H9 (cell line): ENCODE results near the gene SPTAN1. TPM values are rescaled to one million over a fixed set of nuclear protein-coding genes. Genes with fewer than 3 reads are reported as not detected.

Experiments
- DNase-seq: peaks from one replicate; pipeline ENCODE4 v3.0.0-alpha.2; 2017
- H2AFZ ChIP-seq: one replicate; pipeline ENCODE4 v1.6.1; 2013; ENCODE audit warnings: mild to moderate bottlenecking, low read length, control low read depth, moderate library complexity
- H2AK5ac ChIP-seq: 2 replicates; pipeline ENCODE4 v1.6.1; 2013; ENCODE audit warnings: low read length, control low read depth, mixed read lengths; ENCODE audit not compliant: insufficient read length
- H2BK120ac ChIP-seq: one replicate; pipeline ENCODE4 v1.6.1; 2013; ENCODE audit warnings: low read depth, mild to moderate bottlenecking, low read length, control low read depth, inconsistent platforms; ENCODE audit not compliant: poor library complexity, severe bottlenecking
- H2BK12ac ChIP-seq: 2 replicates; pipeline ENCODE4 v1.6.1; 2013; ENCODE audit warnings: low read length, control low read depth, mixed read lengths, low read depth; ENCODE audit not compliant: insufficient read length
- H2BK15ac ChIP-seq: 2 replicates; pipeline ENCODE4 v1.6.1; 2013; ENCODE audit warnings: low read depth, low read length, control low read depth
- H2BK20ac ChIP-seq: one replicate; pipeline ENCODE4 v1.6.1; 2013; ENCODE audit warnings: low read depth, mild to moderate bottlenecking, low read length, control low read depth, inconsistent platforms; ENCODE audit not compliant: poor library complexity, severe bottlenecking
- H2BK5ac ChIP-seq: 2 replicates; pipeline ENCODE4 v1.6.1; 2013; ENCODE audit warnings: low read length, control low read depth, mixed read lengths; ENCODE audit not compliant: insufficient read length
- H3K14ac ChIP-seq: 2 replicates; pipeline ENCODE4 v1.6.1; 2013; ENCODE audit warnings: low read length, control low read depth; ENCODE audit not compliant: insufficient read depth
- H3K18ac ChIP-seq: 2 replicates; pipeline ENCODE4 v1.6.1; 2013; ENCODE audit warnings: low read depth, mild to moderate bottlenecking, mixed read lengths, low read length, control low read depth; ENCODE audit not compliant: insufficient read length
- H3K23ac ChIP-seq: 2 replicates; pipeline ENCODE4 v1.6.1; 2013; ENCODE audit warnings: low read length, control low read depth, mixed read lengths, low read depth; ENCODE audit not compliant: insufficient read length
- H3K23me2 ChIP-seq: 2 replicates; pipeline ENCODE4 v1.6.1; 2013; ENCODE audit warnings: low read depth, mild to moderate bottlenecking, mixed read lengths, low read length, control low read depth; ENCODE audit not compliant: insufficient read length, poor library complexity, severe bottlenecking
- H3K27ac ChIP-seq: 2 replicates; pipeline ENCODE4 v1.5.1; 2013; ENCODE audit warnings: low read length, control low read depth, mixed read lengths, low read depth; ENCODE audit not compliant: insufficient read length
- H3K27me3 ChIP-seq: 2 replicates; pipeline ENCODE4 v1.6.1; 2013; ENCODE audit warnings: low read length, control low read depth, inconsistent platforms; ENCODE audit not compliant: insufficient read depth
- H3K4ac ChIP-seq: 2 replicates; pipeline ENCODE4 v1.6.1; 2013; ENCODE audit warnings: low read depth, mild to moderate bottlenecking, control low read depth, inconsistent platforms, low read length, moderate library complexity
- H3K4me1 ChIP-seq: 2 replicates; pipeline ENCODE4 v1.6.1; 2013; ENCODE audit warnings: low read length, control low read depth, inconsistent platforms; ENCODE audit not compliant: insufficient read depth
- H3K4me2 ChIP-seq: 2 replicates; pipeline ENCODE4 v1.6.1; 2013; ENCODE audit warnings: low read length, control low read depth, mixed read lengths; ENCODE audit not compliant: insufficient read length, insufficient read depth
- H3K56ac ChIP-seq: 2 replicates; pipeline ENCODE4 v1.6.1; 2013; ENCODE audit warnings: low read depth, mild to moderate bottlenecking, mixed read lengths, low read length, control low read depth; ENCODE audit not compliant: insufficient read length
- H3K79me1 ChIP-seq: 2 replicates; pipeline ENCODE4 v1.6.1; 2013; ENCODE audit warnings: low read depth, mild to moderate bottlenecking, moderate library complexity, low read length, control low read depth, inconsistent platforms; ENCODE audit not compliant: insufficient read depth, poor library complexity, severe bottlenecking
- H3K79me2 ChIP-seq: 2 replicates; pipeline ENCODE4 v1.6.1; 2013; ENCODE audit warnings: low read length, control low read depth, inconsistent platforms; ENCODE audit not compliant: insufficient read depth
- H3K9ac ChIP-seq: 2 replicates; pipeline ENCODE4 v1.6.1; 2013; ENCODE audit warnings: low read length, control low read depth, mixed read lengths; ENCODE audit not compliant: insufficient read length; ENCODE audit errors: extremely low read depth
- H3K9me3 ChIP-seq: one replicate; pipeline ENCODE4 v1.6.1; 2013; ENCODE audit warnings: low read depth, low read length, inconsistent platforms; ENCODE audit not compliant: control insufficient read depth
- H3T11ph ChIP-seq: one replicate; pipeline ENCODE4 v1.6.1; 2013; ENCODE audit warnings: mild to moderate bottlenecking, low read length, control low read depth, inconsistent platforms
- H4K20me1 ChIP-seq: one replicate; pipeline ENCODE4 v1.6.1; 2013; ENCODE audit not compliant: control insufficient read depth, insufficient read length, insufficient read depth
- H4K5ac ChIP-seq: 2 replicates; pipeline ENCODE4 v1.6.1; 2013; ENCODE audit warnings: low read depth, mild to moderate bottlenecking, mixed read lengths, low read length, control low read depth; ENCODE audit not compliant: insufficient read length
- H4K8ac ChIP-seq: replicated peaks from 2 replicates; pipeline ENCODE4 v1.6.1; 2013; ENCODE audit warnings: low read length, control low read depth, mixed read lengths, low read depth; ENCODE audit not compliant: insufficient read length
- H4K91ac ChIP-seq: 2 replicates; pipeline ENCODE4 v1.6.1; 2013; ENCODE audit warnings: low read depth, mild to moderate bottlenecking, moderate library complexity, mixed read lengths, low read length, control low read depth; ENCODE audit not compliant: insufficient read length
- H3K27ac Mint-ChIP-seq, 3 experiments: 2 replicates in 2 of 3; 3 replicates in 1 of 3; pipeline ENCODE4 v1.8.0; 2020 to 2021; ENCODE audit warnings: mixed read lengths in 3 of 3, mild to moderate bottlenecking in 1 of 3, moderate library complexity in 1 of 3
- H3K27me3 Mint-ChIP-seq: 2 replicates; pipeline ENCODE4 v1.8.0; 2021; ENCODE audit warnings: low read depth, mild to moderate bottlenecking, moderate library complexity, mixed read lengths
- H3K36me3 Mint-ChIP-seq, 3 experiments: 2 replicates in 2 of 3; 3 replicates in 1 of 3; pipeline ENCODE4 v1.8.0; 2020 to 2021; ENCODE audit warnings: low read depth in 3 of 3, mixed read lengths in 3 of 3; ENCODE audit not compliant: insufficient read depth in 1 of 3
- H3K4me1 Mint-ChIP-seq, 2 experiments: 2 replicates each; pipeline ENCODE4 v1.8.0; 2020; ENCODE audit warnings: mixed read lengths in 2 of 2
- H3K4me3 Mint-ChIP-seq, 2 experiments: 2 replicates in 1 of 2; 3 replicates in 1 of 2; pipeline ENCODE4 v1.8.0; 2020 to 2021; ENCODE audit warnings: mild to moderate bottlenecking in 2 of 2, mixed read lengths in 2 of 2, moderate library complexity in 1 of 2
- H3K9me3 Mint-ChIP-seq, 2 experiments: 2 replicates in 1 of 2; 3 replicates in 1 of 2; pipeline ENCODE4 v1.8.0; 2020; ENCODE audit warnings: mild to moderate bottlenecking in 2 of 2, mixed read lengths in 2 of 2, moderate library complexity in 1 of 2
- WGBS: extraction: QIAGEN DNeasy Blood & Tissue Kit; methylation state at CpG from one replicate; pipeline ENCODE4 v1.1.7; 2013; ENCODE audit warnings: missing lambda C conversion rate, low lambda C conversion rate, mixed read lengths; ENCODE audit not compliant: insufficient read length; ENCODE audit errors: extremely low coverage; 5-methylcytosine and 5-hydroxymethylcytosine counted together
- total RNA-seq: library from RNA; stranded (reverse); gene quantifications from 2 replicates; pipeline ENCODE4 v1.2.1, GENCODE V29; 2021
- TF ChIP-seq, protein P1 (sequence below): fragments of 200-600 bp; sonication (generic); conservative IDR thresholded peaks from 3 replicates; pipeline ENCODE4 v1.8.0; 2021; ENCODE audit warnings: antibody characterized with exemption, mild to moderate bottlenecking

Gene SPTAN1
- total RNA-seq, 1 experiment from 2014 or later: 213 TPM

DNA sequence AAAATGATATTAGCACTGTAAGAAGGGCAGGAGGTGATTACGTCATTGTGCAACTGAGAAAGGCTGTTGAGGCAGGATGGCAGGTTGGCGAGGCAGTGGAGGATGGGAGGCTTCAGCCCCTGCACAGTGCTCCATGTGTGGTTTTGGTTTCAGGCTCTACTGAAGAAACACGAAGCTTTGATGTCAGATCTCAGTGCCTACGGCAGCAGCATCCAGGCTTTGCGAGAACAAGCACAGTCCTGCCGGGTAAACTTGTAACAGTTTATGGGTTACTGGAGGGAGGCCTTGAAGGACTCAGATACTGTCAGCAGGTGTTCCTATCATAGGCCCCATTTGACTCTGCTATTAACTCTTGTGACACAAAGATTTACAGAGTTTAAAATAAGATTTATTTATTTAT, 35.1 kb downstream of the SPTAN1 start:
- H3T11ph ChIP-seq: no peak overlapping the region
- H4K91ac ChIP-seq: no peak overlapping the region
- H3K56ac ChIP-seq: no peak overlapping the region
- H3K4me1 ChIP-seq: no peaks in the 10 kb centered on the region
- H2BK15ac ChIP-seq: no peak overlapping the region
- H3K4me3 Mint-ChIP-seq: no peak overlapping the region; a peak in 1 of 5 replicates
- H3K27ac Mint-ChIP-seq: no peak overlapping the region; a peak in 1 of 7 replicates
- no peak overlapping the region for H3K9ac ChIP-seq
- TF ChIP-seq, protein P1, sequence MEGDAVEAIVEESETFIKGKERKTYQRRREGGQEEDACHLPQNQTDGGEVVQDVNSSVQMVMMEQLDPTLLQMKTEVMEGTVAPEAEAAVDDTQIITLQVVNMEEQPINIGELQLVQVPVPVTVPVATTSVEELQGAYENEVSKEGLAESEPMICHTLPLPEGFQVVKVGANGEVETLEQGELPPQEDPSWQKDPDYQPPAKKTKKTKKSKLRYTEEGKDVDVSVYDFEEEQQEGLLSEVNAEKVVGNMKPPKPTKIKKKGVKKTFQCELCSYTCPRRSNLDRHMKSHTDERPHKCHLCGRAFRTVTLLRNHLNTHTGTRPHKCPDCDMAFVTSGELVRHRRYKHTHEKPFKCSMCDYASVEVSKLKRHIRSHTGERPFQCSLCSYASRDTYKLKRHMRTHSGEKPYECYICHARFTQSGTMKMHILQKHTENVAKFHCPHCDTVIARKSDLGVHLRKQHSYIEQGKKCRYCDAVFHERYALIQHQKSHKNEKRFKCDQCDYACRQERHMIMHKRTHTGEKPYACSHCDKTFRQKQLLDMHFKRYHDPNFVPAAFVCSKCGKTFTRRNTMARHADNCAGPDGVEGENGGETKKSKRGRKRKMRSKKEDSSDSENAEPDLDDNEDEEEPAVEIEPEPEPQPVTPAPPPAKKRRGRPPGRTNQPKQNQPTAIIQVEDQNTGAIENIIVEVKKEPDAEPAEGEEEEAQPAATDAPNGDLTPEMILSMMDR: no peak
- H3K23ac ChIP-seq: no peak overlapping the region
- H3K9me3 Mint-ChIP-seq: no peaks in the 10 kb centered on the region
- H2AFZ ChIP-seq: no peak overlapping the region
- no peak overlapping the region for H2BK20ac ChIP-seq
- no peak overlapping the region for H3K4me2 ChIP-seq
- H3K27ac ChIP-seq: no peak overlapping the region
- no peak overlapping the region for H2AK5ac ChIP-seq
- no peaks in the 10 kb centered on the region for H3K79me1 ChIP-seq
- no peaks in the 10 kb centered on the region for H3K9me3 ChIP-seq
- no peak overlapping the region for H2BK12ac ChIP-seq
- WGBS: no CpG with 5 or more reads among the region's 6 CpGs
- H3K18ac ChIP-seq: no peak overlapping the region
- no peak overlapping the region for H3K14ac ChIP-seq
- no peaks in the 10 kb centered on the region for H3K4me1 Mint-ChIP-seq
- H2BK120ac ChIP-seq: no peak overlapping the region
- no peak for DNase-seq
- H3K79me2 ChIP-seq: no peaks in the 10 kb centered on the region
- no peaks in the 10 kb centered on the region for H4K20me1 ChIP-seq
- no peaks in the 10 kb centered on the region for H3K27me3 ChIP-seq
- no peaks in the 10 kb centered on the region for H3K23me2 ChIP-seq
- H3K27me3 Mint-ChIP-seq: no peaks in the 10 kb centered on the region; the same call in 1 of the 2 replicates
- no peak overlapping the region for H2BK5ac ChIP-seq
- no peak overlapping the region for H3K4ac ChIP-seq
- H4K5ac ChIP-seq: no peak overlapping the region
- peaks cover 60 to 93% (median 87%) of the 10 kb centered on the region in 3 experiments for H3K36me3 Mint-ChIP-seq
- no peak overlapping the region for H4K8ac ChIP-seq
